ENCODE results near the gene ZNF597.

- no peak for TF ChIP-seq CTCF (IDR thresholded peaks at IDR 0.05; ENCODE audit: low read length)
- TF ChIP-seq EZH2 (IDR thresholded peaks at IDR 0.05; ENCODE audit: borderline replicate concordance, low read length) = no peak
These were observed 41.2 kb upstream of the ZNF597 start for GRCh38 chr16:3484318-3485096.
